LNCaP clone FGC (cell line): Measurements from ENCODE around the gene ADD1.

Experiments
- DNase-seq: peaks from one replicate; pipeline ENCODE4 v3.0.0-alpha.2; 2011; ENCODE audit warnings: low read depth
- H3K4me3 ChIP-seq: 2 replicates; pipeline ENCODE4 v1.5.1; 2011; ENCODE audit warnings: mild to moderate bottlenecking, low read depth, low read length, control low read depth
- CTCF ChIP-seq: IDR thresholded peaks from 2 replicates; pipeline ENCODE4 v1.5.1; 2012; ENCODE audit warnings: mild to moderate bottlenecking; ENCODE audit not compliant: control insufficient read depth, insufficient read depth; ENCODE audit errors: extremely low read depth

Gene ADD1

GRCh38 chr4:2928242-2929176 is 84.9 kb downstream of the ADD1 start:
- H3K4me3 ChIP-seq, result no peak overlapping the region
- DNase-seq, result no peak

GRCh38 chr4:2929469-2929868 is 85.8 kb downstream of the ADD1 start:
- TF ChIP-seq CTCF, result no peak
- H3K4me3 ChIP-seq, result no peak overlapping the region
- no peak for DNase-seq

More at GRCh38 chr4:2928242-2929176, 84.9 kb downstream of the ADD1 start:
- no peak for TF ChIP-seq CTCF

- DNase-seq, result peak; percentile 62
- no peak for TF ChIP-seq CTCF
- H3K4me3 ChIP-seq, result peak overlapping the region; percentile 15; the same call in 1 of the 2 replicates
Measured at GRCh38 chr4:2930135-2930757, 86.6 kb downstream of the ADD1 start.

- peak; percentile 66 for DNase-seq
- TF ChIP-seq CTCF, result peak; percentile 31
- H3K4me3 ChIP-seq, result peak overlapping the region; percentile 15; the same call in 1 of the 2 replicates
Measured at GRCh38 chr4:2930758-2931511, 87.3 kb downstream of the ADD1 start.

- DNase-seq, result no peak
- no peak overlapping the region for H3K4me3 ChIP-seq
- TF ChIP-seq CTCF, result no peak
Measured at GRCh38 chr4:2931512-2932301, 88.1 kb downstream of the ADD1 start.

GRCh38 chr4:2932321-2932950 is 88.8 kb downstream of the ADD1 start:
- no peak for DNase-seq
- no peak for TF ChIP-seq CTCF
- H3K4me3 ChIP-seq, result no peak overlapping the region
